ENCODE measurements around the gene ABHD2. TPM values are rescaled to one million over a fixed set of nuclear protein-coding genes. Genes with fewer than 3 reads are reported as not detected.

The ABHD2 gene
- polyA plus RNA-seq, 1 experiment = 51.5 TPM

GRCh38 chr15:89215627-89216026 lies 127.4 kb downstream of the ABHD2 start:
- no peak overlapping the region for H3K4me3 ChIP-seq (ENCODE audit: low read depth, low read length)
- no peak for TF ChIP-seq CTCF (IDR thresholded peaks at IDR 0.05; ENCODE audit: low read depth, low read length)
- peaks cover 34% of the 10 kb centered on the region for H3K27me3 ChIP-seq (ENCODE audit: control insufficient read depth, insufficient read depth, low read length)
- H3K27ac ChIP-seq (ENCODE audit: low read depth, low read length) = no peak overlapping the region
- no peaks in the 10 kb centered on the region; the same call in 1 of the 2 replicates for H3K9me3 ChIP-seq (ENCODE audit: control insufficient read depth, insufficient read depth, low read length)
- ChIA-PET CTCF (interaction anchor here (0.7 to 3.7 kb wide), 3 partner anchors 9 to 84 kb away, joined by 3 to 48 read pairs (median 4); no protein-coding TSS in a partner anchor), POLR2A (no interaction called here)
- no peak for DNase-seq (ENCODE audit: low read depth, low spot score)

- no peak overlapping the region for H3K4me3 ChIP-seq (ENCODE audit: low read depth, low read length)
- ChIA-PET CTCF (interaction anchor here (0.5 to 3.7 kb wide), 3 partner anchors 10 to 142 kb away, joined by 5 to 48 read pairs (median 6); no protein-coding TSS in a partner anchor), POLR2A (no interaction called here)
- TF ChIP-seq CTCF (IDR thresholded peaks at IDR 0.05; ENCODE audit: low read depth, low read length) = no peak
- H3K9me3 ChIP-seq (ENCODE audit: control insufficient read depth, insufficient read depth, low read length) = no peaks in the 10 kb centered on the region; the same call in 1 of the 2 replicates
- no peak for DNase-seq (ENCODE audit: low read depth, low spot score)
- peaks cover 39% of the 10 kb centered on the region for H3K27me3 ChIP-seq (ENCODE audit: control insufficient read depth, insufficient read depth, low read length)
- H3K27ac ChIP-seq (ENCODE audit: low read depth, low read length) = no peak overlapping the region
These were observed 128.8 kb downstream of the ABHD2 start for GRCh38 chr15:89217031-89217430.

GRCh38 chr15:89217686-89218376 lies 129.6 kb downstream of the ABHD2 start:
- no peak overlapping the region for H3K27ac ChIP-seq (ENCODE audit: low read depth, low read length)
- no peak for DNase-seq (ENCODE audit: low read depth, low spot score)
- no peaks in the 10 kb centered on the region; the same call in 1 of the 2 replicates for H3K9me3 ChIP-seq (ENCODE audit: control insufficient read depth, insufficient read depth, low read length)
- ChIA-PET POLR2A (no interaction called here), CTCF (interaction anchor here (3.7 kb wide), 1 partner anchor 11 kb away, joined by 48 read pairs; no protein-coding TSS in a partner anchor)
- H3K27me3 ChIP-seq (ENCODE audit: control insufficient read depth, insufficient read depth, low read length) = peaks cover 43% of the 10 kb centered on the region
- H3K4me3 ChIP-seq (ENCODE audit: low read depth, low read length) = no peak overlapping the region
- no peak for TF ChIP-seq CTCF (IDR thresholded peaks at IDR 0.05; ENCODE audit: low read depth, low read length)

- Histone ChIP-seq H3K27ac (ENCODE audit: low read depth, low read length) (no peak overlapping the region), H3K4me3 (ENCODE audit: low read depth, low read length) (no peak overlapping the region), H3K9me3 (ENCODE audit: control insufficient read depth, insufficient read depth, low read length) (no peaks in the 10 kb centered on the region; the same call in 1 of the 2 replicates), H3K27me3 (ENCODE audit: control insufficient read depth, insufficient read depth, low read length) (peaks cover 45% of the 10 kb centered on the region)
- POLR2A ChIA-PET = no interaction called here
- no peak for DNase-seq (ENCODE audit: low read depth, low spot score)
- TF ChIP-seq CTCF (IDR thresholded peaks at IDR 0.05; ENCODE audit: low read depth, low read length) = no peak
- CTCF ChIA-PET = interaction anchor here (3.7 to 4.6 kb wide), 2 partner anchors 12 kb away, joined by 29 to 48 read pairs; no protein-coding TSS in a partner anchor
These were observed 130.3 kb downstream of the ABHD2 start for GRCh38 chr15:89218531-89218930.

- ChIA-PET POLR2A (no interaction called here), CTCF (interaction anchor here (4.6 kb wide), 1 partner anchor 15 kb away, joined by 29 read pairs; no protein-coding TSS in a partner anchor)
- no peak for DNase-seq (ENCODE audit: low read depth, low spot score)
- no peak for TF ChIP-seq CTCF (IDR thresholded peaks at IDR 0.05; ENCODE audit: low read depth, low read length)
- H3K4me3 ChIP-seq (ENCODE audit: low read depth, low read length) = no peak within 1 kb of the TSS
- H3K9me3 ChIP-seq (ENCODE audit: control insufficient read depth, insufficient read depth, low read length) = no peaks in the 10 kb centered on the region; the same call in 1 of the 2 replicates
- H3K27me3 ChIP-seq (ENCODE audit: control insufficient read depth, insufficient read depth, low read length) = peaks cover 34% of the 10 kb centered on the region
- no peak within 1 kb of the TSS for H3K27ac ChIP-seq (ENCODE audit: low read depth, low read length)
These were observed 133.3 kb downstream of the ABHD2 start, which contains the start of gene RLBP1 for GRCh38 chr15:89221543-89221942. Gene RLBP1 (minus strand): TSS chr15:89221579. CDS start chr15:89218975, 2,604 bp downstream.
